GM21619 (cell line): ENCODE results near the gene ACER3.
"Not testable (repeated sequence)": the region's sequence is repeated elsewhere in the genome, so short reads cannot be mapped to it uniquely, and the experiment has no call there.

Experiments
- ATAC-seq: cut with Tn5 transposase; IDR thresholded peaks from one replicate; pipeline ENCODE4 v1.9.1; 2021; ENCODE audit not compliant: unreplicated experiment

Gene ACER3

DNA sequence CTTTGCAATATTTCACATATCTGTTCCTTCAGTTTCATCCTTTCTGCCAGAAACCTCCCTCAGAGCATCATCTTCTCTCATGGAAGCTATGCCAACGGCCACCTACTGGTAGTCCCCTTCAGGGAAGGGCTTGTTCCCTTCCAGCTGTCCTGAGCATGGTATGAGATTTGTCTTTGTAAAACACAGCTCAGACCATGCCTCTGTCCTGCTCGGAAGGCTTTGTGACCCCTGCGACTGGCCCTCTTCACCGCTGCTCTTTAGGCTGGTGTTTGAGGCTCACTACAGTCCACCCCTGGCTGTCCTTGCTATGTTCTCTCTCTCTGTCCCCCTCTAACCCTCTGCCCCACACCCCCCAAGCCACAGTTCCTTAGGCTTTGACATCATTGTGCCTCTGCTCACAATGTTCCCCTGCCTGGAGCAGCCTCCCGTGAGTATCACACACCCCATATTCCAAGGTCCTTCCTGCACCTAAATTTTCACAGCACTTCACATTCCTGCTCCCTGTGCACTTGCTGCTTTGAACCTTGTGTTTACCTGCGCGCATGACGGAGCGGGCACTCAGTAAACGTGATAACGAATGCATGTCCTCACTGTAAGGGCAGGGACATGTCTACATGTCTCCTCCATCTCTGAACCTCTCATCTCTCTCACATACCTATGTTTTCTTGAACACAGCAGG is 24.0 kb upstream of the ACER3 start:
- no peak for ATAC-seq

GRCh38 chr11:76837696-76838677 is 22.7 kb upstream of the ACER3 start:
- no peak for ATAC-seq

DNA sequence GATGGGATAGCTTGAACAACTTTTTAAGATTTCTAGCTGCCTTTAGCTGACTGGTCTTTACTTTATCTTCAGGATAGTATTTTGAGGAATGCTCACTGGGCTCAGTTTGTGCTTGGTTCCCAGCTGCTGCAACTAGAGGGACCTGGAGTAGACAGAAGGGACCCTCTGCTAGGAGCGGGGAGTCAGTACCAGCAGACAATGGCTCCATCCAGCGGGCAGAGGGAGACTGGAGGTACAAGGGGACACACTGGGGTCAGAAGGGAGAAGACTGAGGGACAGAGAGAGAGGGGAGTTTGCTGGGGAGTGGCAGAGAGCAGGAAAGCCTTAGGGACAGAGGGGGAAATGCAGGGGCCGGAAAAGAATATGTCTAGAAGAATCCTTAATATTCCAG is 22.0 kb upstream of the ACER3 start:
- ATAC-seq: no peak

DNA sequence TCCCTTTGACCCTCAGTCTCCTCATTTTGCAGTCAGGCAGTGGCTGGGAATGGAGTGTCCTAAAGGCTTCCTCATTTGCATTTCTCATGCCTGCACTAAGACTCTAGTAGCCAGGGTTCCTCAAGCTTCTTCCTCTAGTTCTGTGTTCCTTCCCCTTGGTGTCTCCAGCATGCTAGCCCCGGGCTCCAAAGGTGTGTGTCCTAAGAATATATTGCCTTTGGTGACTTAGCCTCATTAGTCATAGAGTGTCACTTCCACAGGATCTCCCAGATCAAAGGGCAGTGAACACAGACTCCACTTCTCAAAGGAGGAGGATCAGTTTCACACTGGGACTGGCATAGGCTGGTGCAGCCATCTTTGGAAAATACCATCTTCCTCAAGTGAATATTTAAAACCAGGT is 21.4 kb upstream of the ACER3 start:
- ATAC-seq: no peak

- ATAC-seq: no peak
Measured at GRCh38 chr11:76841923-76842452, 18.7 kb upstream of the ACER3 start.

DNA sequence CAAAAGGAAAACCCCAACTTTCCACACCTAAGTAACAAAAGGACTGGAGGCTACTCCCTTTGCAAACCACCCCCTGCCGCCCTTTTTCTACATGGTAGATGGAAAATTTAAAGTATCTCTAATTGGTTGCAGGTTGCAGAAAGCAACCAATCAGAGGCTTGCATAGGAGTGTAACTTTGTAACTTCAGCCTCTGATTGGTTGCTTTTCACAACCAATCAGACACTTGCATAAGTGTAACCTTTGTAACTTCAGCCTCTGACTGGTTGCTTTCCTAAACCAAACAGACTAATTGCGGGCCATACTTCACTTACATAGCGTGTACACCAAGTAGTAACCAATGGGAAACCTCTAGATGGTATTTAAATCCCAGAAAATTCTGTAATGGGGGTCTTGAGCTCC is 16.8 kb upstream of the ACER3 start:
- no peak for ATAC-seq

- ATAC-seq: no peak
Measured at GRCh38 chr11:76844511-76844910, 16.2 kb upstream of the ACER3 start.

GRCh38 chr11:76845069-76845468 is 15.6 kb upstream of the ACER3 start:
- no peak for ATAC-seq

DNA sequence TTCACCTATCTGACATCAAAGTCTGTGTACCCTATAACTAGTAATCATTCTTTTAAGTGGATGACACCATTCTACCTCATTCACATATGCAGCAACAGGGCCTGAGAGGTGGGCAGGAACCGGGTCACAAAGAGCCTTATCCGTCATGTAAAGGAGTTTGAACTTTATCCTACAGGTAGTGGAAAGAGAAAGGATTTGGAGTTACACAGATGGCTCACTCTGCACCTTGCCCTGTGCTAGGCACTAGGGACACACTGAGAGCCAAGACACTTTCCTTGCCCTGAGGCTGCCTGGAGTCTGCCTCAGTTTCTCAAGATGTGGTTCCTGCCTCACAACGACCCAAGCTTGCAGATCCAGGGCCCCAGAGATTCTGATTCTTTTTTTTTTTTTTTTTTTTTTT is 14.3 kb upstream of the ACER3 start:
- ATAC-seq: no peak

DNA sequence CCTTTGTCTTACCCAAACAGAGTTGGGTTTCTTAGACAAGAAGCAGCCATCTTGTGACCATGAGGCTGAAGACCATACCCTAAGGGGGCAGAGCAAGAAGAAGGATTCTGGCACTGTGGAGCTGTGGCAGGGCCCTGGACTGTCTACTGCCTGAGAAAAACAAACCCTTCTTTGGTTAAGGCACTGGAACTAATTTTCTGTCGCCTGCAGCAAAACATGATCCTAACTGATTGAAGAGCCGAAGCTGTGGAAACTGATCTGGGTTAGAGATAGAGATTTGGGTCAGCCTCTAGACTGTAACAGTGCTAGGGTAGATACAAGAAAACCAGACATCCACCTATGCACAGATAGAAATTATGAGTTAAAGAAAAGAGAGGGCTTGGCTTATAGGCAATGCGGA is 11.3 kb upstream of the ACER3 start:
- no peak for ATAC-seq

GRCh38 chr11:76850130-76850529 is 10.6 kb upstream of the ACER3 start:
- ATAC-seq: no peak

DNA sequence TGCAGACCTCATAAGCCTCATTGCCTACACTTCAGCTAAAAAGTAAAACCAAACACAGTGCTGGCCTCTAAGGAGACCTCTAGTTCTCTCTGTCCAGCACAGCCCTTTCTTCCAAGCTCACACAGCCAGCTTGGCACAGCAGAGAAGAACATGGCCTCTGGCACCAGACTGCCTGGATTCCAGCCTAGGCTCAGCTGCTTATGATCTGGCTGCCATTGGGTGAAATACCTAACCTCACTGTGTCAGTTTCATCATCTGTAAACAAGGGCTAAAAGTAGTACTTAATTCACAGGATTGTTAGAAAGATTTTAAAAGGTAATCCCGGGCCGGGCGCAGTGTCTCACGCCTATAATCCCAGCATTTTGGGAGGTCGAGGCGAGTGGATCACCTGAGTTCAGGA is 9.9 kb upstream of the ACER3 start:
- ATAC-seq: no peak

DNA sequence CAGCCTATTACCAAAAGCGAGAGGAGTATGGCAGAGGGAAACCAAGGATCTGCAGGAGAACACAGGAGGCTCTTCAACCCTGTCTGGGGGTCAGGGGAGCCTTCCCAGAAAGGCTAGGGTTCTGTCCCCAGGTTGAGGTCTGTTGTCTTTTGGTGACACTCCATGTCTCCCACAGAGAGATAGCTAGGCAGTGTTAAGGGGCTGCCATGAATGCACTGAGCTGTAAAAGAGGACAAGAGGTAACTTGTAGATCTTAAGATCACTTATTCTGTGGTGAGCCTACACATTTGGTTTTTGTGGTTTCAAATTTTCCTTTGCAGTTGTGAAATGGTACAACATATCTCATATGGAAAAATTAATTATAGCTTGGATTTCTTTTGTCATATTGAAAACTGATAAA is 6.0 kb upstream of the ACER3 start:
- no peak for ATAC-seq

GRCh38 chr11:76855670-76856069 is 5.0 kb upstream of the ACER3 start:
- ATAC-seq: not testable (repeated sequence)

GRCh38 chr11:76856106-76856505 is 4.6 kb upstream of the ACER3 start:
- ATAC-seq: no peak

DNA sequence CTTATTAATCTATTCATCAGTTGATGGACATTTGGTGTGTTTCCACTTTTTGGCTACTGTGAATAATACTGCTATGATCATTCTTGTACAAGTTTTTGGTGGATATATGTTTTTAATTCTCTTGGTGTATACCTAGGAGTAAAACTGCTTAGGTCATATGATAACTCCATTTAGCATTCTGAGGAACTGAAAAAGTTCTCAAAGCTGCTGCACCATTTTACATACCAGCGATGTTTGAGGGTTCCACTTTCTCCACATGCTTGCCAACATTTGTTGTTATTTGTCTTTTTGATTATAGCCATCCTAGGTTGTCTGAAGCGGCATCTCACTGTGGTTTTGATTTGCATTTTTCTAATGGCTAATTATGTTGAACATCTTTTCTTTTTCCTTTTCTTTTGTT is 4.1 kb upstream of the ACER3 start:
- no peak for ATAC-seq

GRCh38 chr11:76857781-76858410 is 2.8 kb upstream of the ACER3 start:
- ATAC-seq: no peak

GRCh38 chr11:76859708-76860227 is 950 bp upstream of the ACER3 start:
- no peak for ATAC-seq

DNA sequence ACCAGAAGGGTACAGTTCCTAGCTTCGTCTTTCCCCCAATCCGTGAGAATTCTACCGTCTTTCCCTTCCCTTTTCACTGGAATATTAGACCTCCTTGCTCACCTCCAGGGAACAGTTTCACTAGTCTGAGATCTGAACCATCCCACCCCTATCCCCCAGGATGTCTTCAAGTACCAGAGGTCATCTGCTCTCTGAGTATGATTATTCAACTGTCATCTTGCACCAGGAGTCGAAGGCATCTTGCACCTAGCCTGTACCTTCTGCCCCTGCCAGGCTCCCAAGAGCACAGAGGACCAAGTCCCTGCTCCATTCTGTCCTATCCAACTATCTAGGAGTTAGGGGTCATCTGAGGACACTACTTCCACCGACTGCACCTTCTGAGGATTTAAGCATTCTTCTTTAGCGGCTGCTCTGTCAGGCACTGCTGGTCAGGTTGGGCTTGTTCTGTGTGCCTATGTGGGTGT is 804 bp downstream of the ACER3 start:
- no peak for ATAC-seq

GRCh38 chr11:76862794-76863193 is 2.1 kb downstream of the ACER3 start:
- not testable (repeated sequence) for ATAC-seq

- ATAC-seq: no peak
Measured at GRCh38 chr11:76863196-76863777, 2.6 kb downstream of the ACER3 start.
